ENCODE measurements around the gene SPSB3. TPM values are rescaled to one million over a fixed set of nuclear protein-coding genes. Genes with fewer than 3 reads are reported as not detected.
"Not testable (repeated sequence)": the region's sequence is repeated elsewhere in the genome, so short reads cannot be mapped to it uniquely, and the experiment has no call there.

Gene SPSB3
- total RNA-seq, 1 donor from 2014 or later = 52.9 TPM

DNA sequence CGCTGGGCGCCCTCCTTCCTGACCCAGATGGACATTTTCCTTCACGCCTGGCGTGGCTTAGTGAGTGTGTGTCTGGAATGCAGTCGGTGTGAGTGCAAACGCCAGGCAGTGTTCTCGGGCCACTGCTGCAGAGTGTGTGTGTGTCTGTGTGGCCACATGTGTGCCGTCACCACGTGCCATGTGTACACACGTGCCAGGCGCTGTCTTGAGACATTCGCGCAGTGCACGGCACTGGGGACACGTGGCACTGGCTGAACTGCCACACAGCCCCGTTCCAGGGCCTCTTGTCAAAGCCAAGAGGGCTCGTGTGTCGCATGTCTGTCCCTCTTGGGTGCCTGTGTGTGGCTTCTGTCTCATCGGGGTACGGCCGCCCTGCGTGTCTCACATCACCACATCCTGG is 47.6 kb downstream of the SPSB3 start:
- Mint-ChIP-seq H3K27me3 (ENCODE audit: unreplicated experiment) (peaks cover 7% of the 10 kb centered on the region), H3K27ac (ENCODE audit: unreplicated experiment) (no peak overlapping the region), H3K4me1 (ENCODE audit: unreplicated experiment) (peaks cover 5% of the 10 kb centered on the region), H3K9me3 (ENCODE audit: unreplicated experiment) (no peaks in the 10 kb centered on the region), H3K4me3 (ENCODE audit: unreplicated experiment) (peak overlapping the region; percentile 83), H3K36me3 (ENCODE audit: low read depth, unreplicated experiment) (peaks cover 9% of the 10 kb centered on the region)
- TF ChIP-seq, protein P1, sequence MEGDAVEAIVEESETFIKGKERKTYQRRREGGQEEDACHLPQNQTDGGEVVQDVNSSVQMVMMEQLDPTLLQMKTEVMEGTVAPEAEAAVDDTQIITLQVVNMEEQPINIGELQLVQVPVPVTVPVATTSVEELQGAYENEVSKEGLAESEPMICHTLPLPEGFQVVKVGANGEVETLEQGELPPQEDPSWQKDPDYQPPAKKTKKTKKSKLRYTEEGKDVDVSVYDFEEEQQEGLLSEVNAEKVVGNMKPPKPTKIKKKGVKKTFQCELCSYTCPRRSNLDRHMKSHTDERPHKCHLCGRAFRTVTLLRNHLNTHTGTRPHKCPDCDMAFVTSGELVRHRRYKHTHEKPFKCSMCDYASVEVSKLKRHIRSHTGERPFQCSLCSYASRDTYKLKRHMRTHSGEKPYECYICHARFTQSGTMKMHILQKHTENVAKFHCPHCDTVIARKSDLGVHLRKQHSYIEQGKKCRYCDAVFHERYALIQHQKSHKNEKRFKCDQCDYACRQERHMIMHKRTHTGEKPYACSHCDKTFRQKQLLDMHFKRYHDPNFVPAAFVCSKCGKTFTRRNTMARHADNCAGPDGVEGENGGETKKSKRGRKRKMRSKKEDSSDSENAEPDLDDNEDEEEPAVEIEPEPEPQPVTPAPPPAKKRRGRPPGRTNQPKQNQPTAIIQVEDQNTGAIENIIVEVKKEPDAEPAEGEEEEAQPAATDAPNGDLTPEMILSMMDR (IDR thresholded peaks at IDR 0.05; ENCODE audit: unreplicated experiment) = no peak
- DNase-seq (ENCODE audit: low spot score) = no peak

DNA sequence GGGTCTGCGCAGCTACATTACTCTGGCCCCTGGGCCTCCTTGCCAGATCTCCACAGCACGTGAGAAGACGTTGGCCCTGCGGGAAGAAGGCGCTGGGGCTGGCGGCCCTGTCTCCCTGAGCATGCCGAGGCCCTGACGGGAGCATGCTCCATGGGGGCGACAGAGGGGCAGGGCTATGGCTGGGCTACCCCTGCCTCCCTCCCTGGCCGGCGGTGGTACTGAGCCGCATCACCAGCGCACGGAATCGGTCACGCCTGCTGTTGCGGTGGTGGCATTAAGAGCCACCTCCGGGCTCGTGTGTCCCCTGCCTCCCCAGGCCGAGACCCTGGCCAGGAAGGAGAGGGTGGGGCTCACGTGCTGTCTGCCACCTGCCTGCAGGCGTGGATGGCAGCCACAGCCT is 48.2 kb downstream of the SPSB3 start:
- Mint-ChIP-seq H3K4me3 (ENCODE audit: unreplicated experiment) (no peak overlapping the region), H3K36me3 (ENCODE audit: low read depth, unreplicated experiment) (peaks cover 11% of the 10 kb centered on the region), H3K4me1 (ENCODE audit: unreplicated experiment) (peaks cover 5% of the 10 kb centered on the region), H3K27me3 (ENCODE audit: unreplicated experiment) (peaks cover 7% of the 10 kb centered on the region), H3K27ac (ENCODE audit: unreplicated experiment) (no peak overlapping the region), H3K9me3 (ENCODE audit: unreplicated experiment) (no peaks in the 10 kb centered on the region)
- no peak for DNase-seq (ENCODE audit: low spot score)
- TF ChIP-seq, protein P1 (IDR thresholded peaks at IDR 0.05; ENCODE audit: unreplicated experiment) = no peak

GRCh38 chr16:1732551-1732987 is 49.8 kb downstream of the SPSB3 start:
- peak overlapping the region; percentile 47 for H3K4me3 Mint-ChIP-seq (ENCODE audit: unreplicated experiment)
- not testable (repeated sequence) for H3K27me3 Mint-ChIP-seq (ENCODE audit: unreplicated experiment); H3K4me1 Mint-ChIP-seq (ENCODE audit: unreplicated experiment); H3K27ac Mint-ChIP-seq (ENCODE audit: unreplicated experiment); DNase-seq (ENCODE audit: low spot score); H3K9me3 Mint-ChIP-seq (ENCODE audit: unreplicated experiment)
- H3K36me3 Mint-ChIP-seq (ENCODE audit: low read depth, unreplicated experiment) = peaks cover 22% of the 10 kb centered on the region

GRCh38 chr16:1732071-1732470 is 50.3 kb downstream of the SPSB3 start:
- TF ChIP-seq, protein P1 (IDR thresholded peaks at IDR 0.05; ENCODE audit: unreplicated experiment) = no peak
- H3K27ac Mint-ChIP-seq (ENCODE audit: unreplicated experiment) = no peak overlapping the region
- no peaks in the 10 kb centered on the region for H3K9me3 Mint-ChIP-seq (ENCODE audit: unreplicated experiment)
- peaks cover 27% of the 10 kb centered on the region for H3K36me3 Mint-ChIP-seq (ENCODE audit: low read depth, unreplicated experiment)
- H3K4me3 Mint-ChIP-seq (ENCODE audit: unreplicated experiment) = no peak overlapping the region
- H3K27me3 Mint-ChIP-seq (ENCODE audit: unreplicated experiment) = peaks cover 7% of the 10 kb centered on the region
- DNase-seq (ENCODE audit: low spot score) = no peak
- peaks cover 5% of the 10 kb centered on the region for H3K4me1 Mint-ChIP-seq (ENCODE audit: unreplicated experiment)

- Mint-ChIP-seq H3K9me3 (ENCODE audit: unreplicated experiment) (no peaks in the 10 kb centered on the region), H3K4me3 (ENCODE audit: unreplicated experiment) (no peak overlapping the region), H3K27ac (ENCODE audit: unreplicated experiment) (no peak overlapping the region), H3K36me3 (ENCODE audit: low read depth, unreplicated experiment) (peaks cover 31% of the 10 kb centered on the region), H3K4me1 (ENCODE audit: unreplicated experiment) (peaks cover 5% of the 10 kb centered on the region), H3K27me3 (ENCODE audit: unreplicated experiment) (peaks cover 7% of the 10 kb centered on the region)
- DNase-seq (ENCODE audit: low spot score) = no peak
- TF ChIP-seq, protein P1 (IDR thresholded peaks at IDR 0.05; ENCODE audit: unreplicated experiment) = no peak
Measured at GRCh38 chr16:1731603-1732002, 50.8 kb downstream of the SPSB3 start.

Measured in endothelial cell (in vitro differentiated cells).